Measurements from ENCODE around the gene SULT1A1. TPM values are rescaled to one million over a fixed set of nuclear protein-coding genes. Genes with fewer than 3 reads are reported as not detected.
"Not testable (repeated sequence)": the region's sequence is repeated elsewhere in the genome, so short reads cannot be mapped to it uniquely, and the experiment has no call there.

The SULT1A1 gene
- 122 and 179 TPM in 2 replicates for total RNA-seq (2014; rRNA removed; shearing (Covaris generic); ENCODE audit: low replicate concordance)

GRCh38 chr16:28609631-28610594, at the start of gene SULT1A1:
Gene SULT1A1 (minus strand): TSS chr16:28610044. CDS start chr16:28608855, 1,189 bp downstream.
- no peak within 1 kb of the TSS for H2AFZ ChIP-seq (ENCODE audit: low read length)
- no peaks in the 10 kb centered on the region for H4K20me1 ChIP-seq (ENCODE audit: insufficient read depth, low read depth, low read length)
- DNase-seq, result peak; percentile 51
- peak within 1 kb of the TSS; percentile 47 for H3K9ac ChIP-seq (ENCODE audit: low read length)
- H3K4me2 ChIP-seq (ENCODE audit: low read depth, low read length, poor library complexity, severe bottlenecking), result peak within 1 kb of the TSS; percentile 36
- peaks cover 12% of the 10 kb centered on the region; the same call in 1 of the 2 replicates for H3K36me3 ChIP-seq (ENCODE audit: insufficient read depth, low read length)
- no peak within 1 kb of the TSS for H3K4me3 ChIP-seq (ENCODE audit: low read length)
- peaks cover 32% of the 10 kb centered on the region for H3K4me1 ChIP-seq (ENCODE audit: low read length)
- H3K79me2 ChIP-seq (ENCODE audit: low read length), result peaks cover 10% of the 10 kb centered on the region; the same call in 1 of the 2 replicates
- peak within 1 kb of the TSS; percentile 91 for H3K27ac ChIP-seq (ENCODE audit: low read length)
- H3K9me2 ChIP-seq (replicated peaks; ENCODE audit: insufficient read depth, low read length), result no peaks in the 10 kb centered on the region
- no peaks in the 10 kb centered on the region for H3K27me3 ChIP-seq (ENCODE audit: low read length)
- H3K9me3 ChIP-seq (ENCODE audit: low read length), result no peaks in the 10 kb centered on the region

DNA sequence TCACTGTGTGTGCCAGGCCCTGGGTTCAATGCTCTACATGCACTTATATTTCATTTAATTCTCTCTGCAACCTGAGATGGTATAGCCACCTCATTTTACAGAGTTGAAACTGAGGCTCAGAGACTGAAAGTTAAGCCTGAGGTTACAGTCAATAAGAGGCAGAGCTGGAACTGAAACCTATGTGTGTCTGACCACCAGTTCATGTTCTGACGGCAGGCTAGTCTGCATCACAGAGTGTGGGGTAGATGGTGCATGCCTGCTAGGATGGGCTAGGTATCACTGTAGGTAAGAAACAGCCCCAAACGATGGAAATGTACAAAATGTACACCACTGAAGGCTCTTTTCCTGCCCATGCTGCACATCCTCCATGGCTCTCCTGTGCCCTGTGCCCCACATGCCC, 30.1 kb upstream of the SULT1A1 start:
- H3K4me3 ChIP-seq (ENCODE audit: low read length); H3K27ac ChIP-seq (ENCODE audit: low read length); H3K9me2 ChIP-seq (replicated peaks; ENCODE audit: insufficient read depth, low read length); H4K20me1 ChIP-seq (ENCODE audit: insufficient read depth, low read depth, low read length); H3K27me3 ChIP-seq (ENCODE audit: low read length); H3K9me3 ChIP-seq (ENCODE audit: low read length); DNase-seq; H3K4me2 ChIP-seq (ENCODE audit: low read depth, low read length, poor library complexity, severe bottlenecking); H3K79me2 ChIP-seq (ENCODE audit: low read length); H2AFZ ChIP-seq (ENCODE audit: low read length); H3K9ac ChIP-seq (ENCODE audit: low read length); H3K36me3 ChIP-seq (ENCODE audit: insufficient read depth, low read length): not testable (repeated sequence)
- peaks cover 12% of the 10 kb centered on the region for H3K4me1 ChIP-seq (ENCODE audit: low read length)

GRCh38 chr16:28638359-28638758, 28.5 kb upstream of the SULT1A1 start:
- H3K4me2 ChIP-seq (ENCODE audit: low read depth, low read length, poor library complexity, severe bottlenecking); H3K27ac ChIP-seq (ENCODE audit: low read length); H3K79me2 ChIP-seq (ENCODE audit: low read length); H3K9me2 ChIP-seq (replicated peaks; ENCODE audit: insufficient read depth, low read length); H2AFZ ChIP-seq (ENCODE audit: low read length); H3K4me3 ChIP-seq (ENCODE audit: low read length); H3K9me3 ChIP-seq (ENCODE audit: low read length); H3K9ac ChIP-seq (ENCODE audit: low read length); DNase-seq; H3K27me3 ChIP-seq (ENCODE audit: low read length); H3K36me3 ChIP-seq (ENCODE audit: insufficient read depth, low read length); H4K20me1 ChIP-seq (ENCODE audit: insufficient read depth, low read depth, low read length): not testable (repeated sequence)
- peaks cover 12% of the 10 kb centered on the region for H3K4me1 ChIP-seq (ENCODE audit: low read length)

DNA sequence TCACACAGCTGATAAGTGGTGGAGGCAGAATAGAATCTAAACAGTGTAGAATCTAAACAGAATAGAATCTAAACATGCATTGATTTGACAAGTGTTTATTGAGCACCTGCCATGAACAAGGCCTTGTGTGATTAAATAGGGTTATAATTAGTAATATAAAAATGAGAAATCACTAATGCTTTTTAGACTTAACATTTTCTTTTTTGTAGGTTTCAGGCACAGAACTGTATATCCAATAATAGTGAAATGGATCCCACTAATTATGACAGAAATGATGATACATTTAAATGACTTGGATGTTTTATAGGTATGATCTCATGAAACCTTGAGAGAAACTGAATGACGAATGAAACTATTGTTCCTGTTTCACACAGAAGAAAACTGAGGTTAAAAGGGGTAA, 27.9 kb upstream of the SULT1A1 start, which contains the start of gene NPIPB8:
TSS of gene NPIPB8 (plus strand) at position 301 of the 400 bp plus-strand sequence. CDS start 296 bp downstream, outside the sequence.
- H3K4me3 ChIP-seq (ENCODE audit: low read length); H3K9me2 ChIP-seq (replicated peaks; ENCODE audit: insufficient read depth, low read length); H3K79me2 ChIP-seq (ENCODE audit: low read length); H3K27ac ChIP-seq (ENCODE audit: low read length); H3K36me3 ChIP-seq (ENCODE audit: insufficient read depth, low read length); H4K20me1 ChIP-seq (ENCODE audit: insufficient read depth, low read depth, low read length); H3K27me3 ChIP-seq (ENCODE audit: low read length); DNase-seq; H3K9me3 ChIP-seq (ENCODE audit: low read length); H3K4me2 ChIP-seq (ENCODE audit: low read depth, low read length, poor library complexity, severe bottlenecking); H2AFZ ChIP-seq (ENCODE audit: low read length); H3K9ac ChIP-seq (ENCODE audit: low read length): not testable (repeated sequence)
- H3K4me1 ChIP-seq (ENCODE audit: low read length), result peaks cover 12% of the 10 kb centered on the region

- not testable (repeated sequence) for H2AFZ ChIP-seq (ENCODE audit: low read length); H4K20me1 ChIP-seq (ENCODE audit: insufficient read depth, low read depth, low read length); H3K27me3 ChIP-seq (ENCODE audit: low read length); H3K4me3 ChIP-seq (ENCODE audit: low read length); H3K9me2 ChIP-seq (replicated peaks; ENCODE audit: insufficient read depth, low read length); H3K4me2 ChIP-seq (ENCODE audit: low read depth, low read length, poor library complexity, severe bottlenecking); H3K79me2 ChIP-seq (ENCODE audit: low read length); H3K27ac ChIP-seq (ENCODE audit: low read length); DNase-seq; H3K36me3 ChIP-seq (ENCODE audit: insufficient read depth, low read length); H3K9me3 ChIP-seq (ENCODE audit: low read length); H3K9ac ChIP-seq (ENCODE audit: low read length)
- peaks cover 12% of the 10 kb centered on the region for H3K4me1 ChIP-seq (ENCODE audit: low read length)
Observed at GRCh38 chr16:28636093-28636823, 26.4 kb upstream of the SULT1A1 start.

- not testable (repeated sequence) for H3K36me3 ChIP-seq (ENCODE audit: insufficient read depth, low read length); H3K9ac ChIP-seq (ENCODE audit: low read length); H3K4me1 ChIP-seq (ENCODE audit: low read length); H4K20me1 ChIP-seq (ENCODE audit: insufficient read depth, low read depth, low read length); H3K4me2 ChIP-seq (ENCODE audit: low read depth, low read length, poor library complexity, severe bottlenecking); H2AFZ ChIP-seq (ENCODE audit: low read length); H3K4me3 ChIP-seq (ENCODE audit: low read length); DNase-seq; H3K27me3 ChIP-seq (ENCODE audit: low read length); H3K9me2 ChIP-seq (replicated peaks; ENCODE audit: insufficient read depth, low read length); H3K27ac ChIP-seq (ENCODE audit: low read length); H3K9me3 ChIP-seq (ENCODE audit: low read length); H3K79me2 ChIP-seq (ENCODE audit: low read length)
Observed at GRCh38 chr16:28630905-28631304, 21.1 kb upstream of the SULT1A1 start.

- peak overlapping the region; percentile 95 for H3K9ac ChIP-seq (ENCODE audit: low read length)
- peaks cover 32% of the 10 kb centered on the region for H3K79me2 ChIP-seq (ENCODE audit: low read length)
- peak overlapping the region; percentile 96 for H3K27ac ChIP-seq (ENCODE audit: low read length)
- H3K27me3 ChIP-seq (ENCODE audit: low read length), result no peaks in the 10 kb centered on the region
- no peaks in the 10 kb centered on the region for H3K9me2 ChIP-seq (replicated peaks; ENCODE audit: insufficient read depth, low read length)
- H4K20me1 ChIP-seq (ENCODE audit: insufficient read depth, low read depth, low read length), result no peaks in the 10 kb centered on the region
- H2AFZ ChIP-seq (ENCODE audit: low read length), result no peak overlapping the region
- peak; percentile 97 for DNase-seq
- H3K9me3 ChIP-seq (ENCODE audit: low read length), result no peaks in the 10 kb centered on the region
- H3K4me1 ChIP-seq (ENCODE audit: low read length), result peaks cover 41% of the 10 kb centered on the region
- peak overlapping the region; percentile 80 for H3K4me3 ChIP-seq (ENCODE audit: low read length)
- peak overlapping the region; percentile 88 for H3K4me2 ChIP-seq (ENCODE audit: low read depth, low read length, poor library complexity, severe bottlenecking)
- peaks cover 23% of the 10 kb centered on the region for H3K36me3 ChIP-seq (ENCODE audit: insufficient read depth, low read length)
Observed at GRCh38 chr16:28623172-28623711, 13.4 kb upstream of the SULT1A1 start.
